Activated CD8-positive, alpha-beta T cell treated with anti-CD3 and anti-CD28 coated beads for 36 hours (primary cell): ENCODE data around the gene CLSTN2. TPM values are rescaled to one million over a fixed set of nuclear protein-coding genes. Genes with fewer than 3 reads are reported as not detected.

Experiments
- ATAC-seq: fragments of 200-7000 bp; cut with Tn5 transposase; one replicate; pipeline ENCODE4 v1.10.0; 2021; ENCODE audit warnings: mild to moderate bottlenecking, moderate library complexity
- CTCF ChIA-PET: fragments of 350-600 bp; sonication (Branson Sonifier 250); formaldehyde crosslinking; loops from one replicate; lab custom pipeline; 2021; ENCODE audit warnings: antibody characterized with exemption; lab: Charles Lee
- POLR2A ChIA-PET: fragments of 350-600 bp; sonication (Branson Sonifier 250); formaldehyde crosslinking; loops from one replicate; lab custom pipeline; 2021; ENCODE audit warnings: antibody characterized with exemption; lab: Charles Lee
- DNase-seq: peaks from one replicate; pipeline ENCODE4 v3.0.0-alpha.2; 2020
- H3K27ac Mint-ChIP-seq: one replicate; pipeline ENCODE4 v1.8.0; 2021; ENCODE audit warnings: mild to moderate bottlenecking, mixed read lengths
- H3K27me3 Mint-ChIP-seq: one replicate; pipeline ENCODE4 v1.8.0; 2021; ENCODE audit warnings: mixed read lengths
- H3K36me3 Mint-ChIP-seq: one replicate; pipeline ENCODE4 v1.8.0; 2021; ENCODE audit warnings: low read depth, mixed read lengths
- H3K4me1 Mint-ChIP-seq: one replicate; pipeline ENCODE4 v1.8.0; 2021; ENCODE audit warnings: low read depth, mixed read lengths
- H3K4me3 Mint-ChIP-seq: one replicate; pipeline ENCODE4 v1.8.0; 2021; ENCODE audit warnings: mild to moderate bottlenecking, moderate library complexity, mixed read lengths
- H3K9me3 Mint-ChIP-seq: one replicate; pipeline ENCODE4 v1.8.0; 2021; ENCODE audit warnings: mixed read lengths
- CTCF ChIP-seq: fragments of 200-600 bp; IDR thresholded peaks from one replicate; pipeline ENCODE4 v1.8.0; 2022; ENCODE audit warnings: antibody characterized with exemption, mild to moderate bottlenecking
- intact Hi-C: fragments of 100-400 bp; cut with micrococcal nuclease; formaldehyde crosslinking; loops from one replicate; pipeline ENCODE4 v1.10.0; 2022
- total RNA-seq, 2 experiments: library from RNA; stranded (reverse); gene quantifications; one replicate each; pipeline ENCODE4 v1.2.3, GENCODE V29; 2021

CLSTN2 gene
- total RNA-seq, 2 experiments from 2014 or later: not detected

DNA sequence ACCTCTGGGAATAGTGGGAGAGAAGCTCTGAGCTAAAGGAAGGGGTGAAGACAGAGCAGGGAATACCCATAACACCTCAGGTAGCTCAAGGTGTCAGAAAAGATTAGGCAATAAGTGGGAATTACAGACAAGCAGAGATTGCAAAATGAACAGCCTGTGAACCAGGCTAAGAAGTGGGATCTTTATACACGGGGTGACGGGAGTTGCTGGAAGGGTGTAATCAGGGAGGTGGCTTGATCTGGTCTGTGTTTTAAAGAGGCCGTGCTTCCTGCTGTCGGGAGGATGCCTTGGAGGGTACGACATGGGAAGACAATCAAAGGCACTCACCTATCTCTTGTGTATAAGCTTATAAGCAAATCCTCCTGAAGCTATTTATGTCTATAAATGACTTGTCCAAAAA is 216.3 kb downstream of the CLSTN2 start:
- ATAC-seq (no peak), DNase-seq (no peak)
- no peaks in the 10 kb centered on the region for H3K9me3 Mint-ChIP-seq
- H3K4me3 Mint-ChIP-seq: no peak overlapping the region
- no peak for TF ChIP-seq CTCF
- H3K36me3 Mint-ChIP-seq: no peaks in the 10 kb centered on the region
- ChIA-PET POLR2A (no interaction called here), CTCF (no interaction called here)
- no peaks in the 10 kb centered on the region for H3K4me1 Mint-ChIP-seq
- H3K27ac Mint-ChIP-seq: no peak overlapping the region
- no peaks in the 10 kb centered on the region for H3K27me3 Mint-ChIP-seq
- intact Hi-C loops: no loop called here

- intact Hi-C loops: no loop called here
- Mint-ChIP-seq H3K27ac (no peak overlapping the region), H3K4me3 (no peak overlapping the region), H3K27me3 (peaks cover 4% of the 10 kb centered on the region), H3K9me3 (no peaks in the 10 kb centered on the region), H3K36me3 (no peaks in the 10 kb centered on the region), H3K4me1 (no peaks in the 10 kb centered on the region)
- TF ChIP-seq CTCF: no peak
- ChIA-PET POLR2A (no interaction called here), CTCF (no interaction called here)
- no peak for ATAC-seq
- DNase-seq: no peak
These were observed 218.1 kb downstream of the CLSTN2 start for GRCh38 chr3:140152851-140153639.

DNA sequence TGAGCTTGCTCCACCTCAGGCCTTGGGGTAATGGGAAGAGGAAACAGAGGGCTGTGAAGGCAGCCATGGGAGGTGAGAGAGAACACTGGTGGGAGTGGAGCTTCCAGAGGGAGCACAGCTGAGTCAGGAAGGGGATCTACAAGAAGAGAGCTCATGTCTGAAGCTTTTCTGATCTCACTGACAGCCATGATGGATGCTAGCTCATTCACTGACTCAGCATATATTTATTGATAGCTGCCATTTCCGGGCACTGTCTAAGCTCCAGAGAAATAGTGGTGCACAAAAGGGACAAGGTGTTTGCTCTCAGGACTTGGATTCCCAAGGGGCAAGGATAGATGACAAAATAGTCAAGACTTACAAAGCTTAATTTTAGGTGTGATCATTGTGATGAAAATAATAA is 218.8 kb downstream of the CLSTN2 start:
- no peak for DNase-seq
- Mint-ChIP-seq H3K27me3 (peaks cover 6% of the 10 kb centered on the region), H3K4me1 (no peaks in the 10 kb centered on the region), H3K4me3 (no peak overlapping the region), H3K36me3 (no peaks in the 10 kb centered on the region), H3K27ac (no peak overlapping the region), H3K9me3 (no peaks in the 10 kb centered on the region)
- POLR2A ChIA-PET: no interaction called here
- ATAC-seq: no peak
- intact Hi-C loops: no loop called here
- no peak for TF ChIP-seq CTCF
- CTCF ChIA-PET: no interaction called here

GRCh38 chr3:140157161-140157560 is 222.2 kb downstream of the CLSTN2 start:
- Mint-ChIP-seq H3K27me3 (peaks cover 9% of the 10 kb centered on the region), H3K36me3 (no peaks in the 10 kb centered on the region), H3K27ac (no peak overlapping the region), H3K4me1 (no peaks in the 10 kb centered on the region), H3K4me3 (no peak overlapping the region), H3K9me3 (no peaks in the 10 kb centered on the region)
- intact Hi-C loops: no loop called here
- DNase-seq: no peak
- no peak for TF ChIP-seq CTCF
- CTCF ChIA-PET: no interaction called here
- no peak for ATAC-seq
- POLR2A ChIA-PET: no interaction called here

GRCh38 chr3:140159646-140160045 is 224.7 kb downstream of the CLSTN2 start:
- no peak overlapping the region for H3K4me3 Mint-ChIP-seq
- DNase-seq (no peak), ATAC-seq (no peak)
- ChIA-PET CTCF (no interaction called here), POLR2A (no interaction called here)
- no peak for TF ChIP-seq CTCF
- H3K4me1 Mint-ChIP-seq: no peaks in the 10 kb centered on the region
- H3K9me3 Mint-ChIP-seq: no peaks in the 10 kb centered on the region
- H3K36me3 Mint-ChIP-seq: no peaks in the 10 kb centered on the region
- intact Hi-C loops: no loop called here
- H3K27ac Mint-ChIP-seq: no peak overlapping the region
- H3K27me3 Mint-ChIP-seq: peaks cover 9% of the 10 kb centered on the region
